ENCODE measurements around the gene JUNB.
A peak's percentile ranks its signal among the peaks of the same experiment; 100 is the strongest.

Gene JUNB

GRCh38 chr19:12789098-12789903 is 2.0 kb upstream of the JUNB start (continued):
- TF ChIP-seq ZNF324 (tag by site-specific recombination; IDR thresholded peaks at IDR 0.05) (no peak), ZNF747 (tag by site-specific recombination; IDR thresholded peaks at IDR 0.05) (no peak), ZNF426 (tag by site-specific recombination; IDR thresholded peaks at IDR 0.05) (no peak), ZNF560 (tag by site-specific recombination; IDR thresholded peaks at IDR 0.05; ENCODE audit: borderline replicate concordance) (no peak), ZBTB7A (tag by site-specific recombination; IDR thresholded peaks at IDR 0.05; ENCODE audit: low read depth) (no peak), KLF1 (tag by site-specific recombination; IDR thresholded peaks at IDR 0.05) (0 out of 2 replicates have a peak, but pooled peaks have one; percentile 30), PBX3 (CRISPR knock-in tag; IDR thresholded peaks at IDR 0.05) (no peak), GLIS1 (tag by site-specific recombination; IDR thresholded peaks at IDR 0.05) (no peak), ZBTB10 (tag by site-specific recombination; IDR thresholded peaks at IDR 0.05) (0 out of 2 replicates have a peak, but pooled peaks have one; percentile 39), ZBTB8A (tag by site-specific recombination; IDR thresholded peaks at IDR 0.05) (0 out of 2 replicates have a peak, but pooled peaks have one; percentile 2), ZNF280D (tag by site-specific recombination; IDR thresholded peaks at IDR 0.05) (no peak), ZNF792 (tag by site-specific recombination; IDR thresholded peaks at IDR 0.05) (no peak), ZNF530 (tag by site-specific recombination; IDR thresholded peaks at IDR 0.05; ENCODE audit: low read depth) (no peak), ZNF596 (tag by site-specific recombination; IDR thresholded peaks at IDR 0.05) (peak; percentile 56), ZNF366 (tag by site-specific recombination; conservative IDR thresholded peaks at IDR 0.05) (0 out of 2 replicates have a peak, but pooled peaks have one; percentile 9), ZNF302 (tag by site-specific recombination; IDR thresholded peaks at IDR 0.05; ENCODE audit: low read depth) (no peak), ZNF394 (tag by site-specific recombination; IDR thresholded peaks at IDR 0.05; ENCODE audit: borderline replicate concordance) (peak; percentile 81), ZBTB1 (tag by site-specific recombination; IDR thresholded peaks at IDR 0.05) (no peak), ZBTB20 (tag by site-specific recombination; IDR thresholded peaks at IDR 0.05) (no peak)
- TF ChIP-seq, protein P1, sequence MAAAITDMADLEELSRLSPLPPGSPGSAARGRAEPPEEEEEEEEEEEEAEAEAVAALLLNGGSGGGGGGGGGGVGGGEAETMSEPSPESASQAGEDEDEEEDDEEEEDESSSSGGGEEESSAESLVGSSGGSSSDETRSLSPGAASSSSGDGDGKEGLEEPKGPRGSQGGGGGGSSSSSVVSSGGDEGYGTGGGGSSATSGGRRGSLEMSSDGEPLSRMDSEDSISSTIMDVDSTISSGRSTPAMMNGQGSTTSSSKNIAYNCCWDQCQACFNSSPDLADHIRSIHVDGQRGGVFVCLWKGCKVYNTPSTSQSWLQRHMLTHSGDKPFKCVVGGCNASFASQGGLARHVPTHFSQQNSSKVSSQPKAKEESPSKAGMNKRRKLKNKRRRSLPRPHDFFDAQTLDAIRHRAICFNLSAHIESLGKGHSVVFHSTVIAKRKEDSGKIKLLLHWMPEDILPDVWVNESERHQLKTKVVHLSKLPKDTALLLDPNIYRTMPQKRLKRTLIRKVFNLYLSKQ (tag by site-specific recombination; IDR thresholded peaks at IDR 0.05; ENCODE audit: borderline replicate concordance) = no peak
- TF ChIP-seq, protein P2, sequence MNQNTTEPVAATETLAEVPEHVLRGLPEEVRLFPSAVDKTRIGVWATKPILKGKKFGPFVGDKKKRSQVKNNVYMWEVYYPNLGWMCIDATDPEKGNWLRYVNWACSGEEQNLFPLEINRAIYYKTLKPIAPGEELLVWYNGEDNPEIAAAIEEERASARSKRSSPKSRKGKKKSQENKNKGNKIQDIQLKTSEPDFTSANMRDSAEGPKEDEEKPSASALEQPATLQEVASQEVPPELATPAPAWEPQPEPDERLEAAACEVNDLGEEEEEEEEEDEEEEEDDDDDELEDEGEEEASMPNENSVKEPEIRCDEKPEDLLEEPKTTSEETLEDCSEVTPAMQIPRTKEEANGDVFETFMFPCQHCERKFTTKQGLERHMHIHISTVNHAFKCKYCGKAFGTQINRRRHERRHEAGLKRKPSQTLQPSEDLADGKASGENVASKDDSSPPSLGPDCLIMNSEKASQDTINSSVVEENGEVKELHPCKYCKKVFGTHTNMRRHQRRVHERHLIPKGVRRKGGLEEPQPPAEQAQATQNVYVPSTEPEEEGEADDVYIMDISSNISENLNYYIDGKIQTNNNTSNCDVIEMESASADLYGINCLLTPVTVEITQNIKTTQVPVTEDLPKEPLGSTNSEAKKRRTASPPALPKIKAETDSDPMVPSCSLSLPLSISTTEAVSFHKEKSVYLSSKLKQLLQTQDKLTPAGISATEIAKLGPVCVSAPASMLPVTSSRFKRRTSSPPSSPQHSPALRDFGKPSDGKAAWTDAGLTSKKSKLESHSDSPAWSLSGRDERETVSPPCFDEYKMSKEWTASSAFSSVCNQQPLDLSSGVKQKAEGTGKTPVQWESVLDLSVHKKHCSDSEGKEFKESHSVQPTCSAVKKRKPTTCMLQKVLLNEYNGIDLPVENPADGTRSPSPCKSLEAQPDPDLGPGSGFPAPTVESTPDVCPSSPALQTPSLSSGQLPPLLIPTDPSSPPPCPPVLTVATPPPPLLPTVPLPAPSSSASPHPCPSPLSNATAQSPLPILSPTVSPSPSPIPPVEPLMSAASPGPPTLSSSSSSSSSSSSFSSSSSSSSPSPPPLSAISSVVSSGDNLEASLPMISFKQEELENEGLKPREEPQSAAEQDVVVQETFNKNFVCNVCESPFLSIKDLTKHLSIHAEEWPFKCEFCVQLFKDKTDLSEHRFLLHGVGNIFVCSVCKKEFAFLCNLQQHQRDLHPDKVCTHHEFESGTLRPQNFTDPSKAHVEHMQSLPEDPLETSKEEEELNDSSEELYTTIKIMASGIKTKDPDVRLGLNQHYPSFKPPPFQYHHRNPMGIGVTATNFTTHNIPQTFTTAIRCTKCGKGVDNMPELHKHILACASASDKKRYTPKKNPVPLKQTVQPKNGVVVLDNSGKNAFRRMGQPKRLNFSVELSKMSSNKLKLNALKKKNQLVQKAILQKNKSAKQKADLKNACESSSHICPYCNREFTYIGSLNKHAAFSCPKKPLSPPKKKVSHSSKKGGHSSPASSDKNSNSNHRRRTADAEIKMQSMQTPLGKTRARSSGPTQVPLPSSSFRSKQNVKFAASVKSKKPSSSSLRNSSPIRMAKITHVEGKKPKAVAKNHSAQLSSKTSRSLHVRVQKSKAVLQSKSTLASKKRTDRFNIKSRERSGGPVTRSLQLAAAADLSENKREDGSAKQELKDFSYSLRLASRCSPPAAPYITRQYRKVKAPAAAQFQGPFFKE (tag by site-specific recombination; IDR thresholded peaks at IDR 0.05; ENCODE audit: borderline replicate concordance) = no peak

Data from HEK293 (cell line).